HEK293T (cell line): ENCODE results near the gene RBM25.
"Not testable (repeated sequence)": the region's sequence is repeated elsewhere in the genome, so short reads cannot be mapped to it uniquely, and the experiment has no call there.

Source experiments
- BHLHE40 ChIP-seq: fragments of 450-650 bp; IDR thresholded peaks from 2 replicates; pipeline ENCODE4 v1.6.1; 2016; ENCODE audit warnings: mild to moderate bottlenecking, moderate library complexity, borderline replicate concordance
- ELF4 ChIP-seq: fragments of 450-650 bp; IDR thresholded peaks from 2 replicates; pipeline ENCODE4 v1.6.1; 2017; ENCODE audit warnings: antibody characterized with exemption
- HDGF ChIP-seq: fragments of 450-650 bp; IDR thresholded peaks from 2 replicates; pipeline ENCODE4 v1.6.1; 2017; ENCODE audit warnings: antibody characterized with exemption, borderline replicate concordance
- NFRKB ChIP-seq: fragments of 450-650 bp; IDR thresholded peaks from 2 replicates; pipeline ENCODE4 v1.6.1; 2016; ENCODE audit warnings: mild to moderate bottlenecking, moderate library complexity
- SP1 ChIP-seq: fragments of 450-650 bp; IDR thresholded peaks from 2 replicates; pipeline ENCODE4 v1.6.1; 2017
- SUZ12 ChIP-seq: fragments of 450-650 bp; IDR thresholded peaks from 2 replicates; pipeline ENCODE4 v1.6.1; 2016; ENCODE audit warnings: mild to moderate bottlenecking
- TARDBP ChIP-seq: fragments of 450-650 bp; IDR thresholded peaks from 2 replicates; pipeline ENCODE4 v1.6.1; 2016

GRCh38 chr14:73169855-73170254, 111.5 kb downstream of the RBM25 start:
- not testable (repeated sequence) for TF ChIP-seq TARDBP, SUZ12, BHLHE40, HDGF, SP1, NFRKB, ELF4
